Thyroid gland (tissue), 4 donors: ENCODE measurements around the gene ARHGAP24.

Source experiments
- CTCF ChIP-seq, 6 experiments: fragments of 200-600 bp in 3 of 6; fragments of 450-650 bp in 3 of 6; sonication (generic) in 3 of 6; IDR thresholded peaks; one replicate each; pipeline ENCODE4 v1.5.1; 2016 to 2019; ENCODE audit warnings: antibody characterized with exemption in 6 of 6, mild to moderate bottlenecking in 2 of 6, inconsistent platforms in 1 of 6, moderate library complexity in 1 of 6
- POLR2A ChIP-seq, 2 donors: fragments of 450-650 bp; IDR thresholded peaks; one replicate each; pipeline ENCODE4 v1.6.1; 2017; ENCODE audit warnings: antibody characterized with exemption in 2 of 2, mild to moderate bottlenecking in 2 of 2, moderate library complexity in 1 of 2

GRCh38 chr4:85611661-85612060 is 136.7 kb downstream of the ARHGAP24 start:
- TF ChIP-seq CTCF (IDR thresholded peaks at IDR 0.05) = no peak
- TF ChIP-seq POLR2A (IDR thresholded peaks at IDR 0.05) = no peak
